Epithelial cell of umbilical artery (primary cell): ENCODE results near the gene OR9G4. TPM values are rescaled to one million over a fixed set of nuclear protein-coding genes. Genes with fewer than 3 reads are reported as not detected.

Experiments
- total RNA-seq: library from RNA; depleted of rRNA; stranded (reverse); fragments of >200 nt; gene quantifications from 2 replicates; pipeline ENCODE4 v1.2.3, GENCODE V29; 2014

Gene OR9G4
- not detected in 2 replicates for total RNA-seq

DNA sequence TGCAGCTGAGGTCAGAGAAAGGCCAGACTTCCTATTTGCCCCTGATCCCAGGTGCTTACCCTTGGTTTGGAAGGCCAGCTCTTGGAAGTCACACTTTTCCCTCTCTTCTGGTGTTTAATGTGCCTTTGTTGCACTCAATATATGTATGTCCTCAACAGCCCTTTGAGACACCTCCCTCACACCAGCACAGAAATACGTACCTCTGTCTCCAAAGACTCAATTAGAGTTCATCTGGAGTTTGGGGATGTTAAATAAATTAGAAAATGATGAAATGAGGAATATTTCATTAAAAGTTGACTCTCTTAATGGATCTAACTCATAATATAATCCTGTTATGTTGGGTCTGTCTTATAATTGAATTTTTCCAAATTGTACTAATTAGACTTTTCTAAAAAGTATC lies at the start of gene OR9G4:
TSS of gene OR9G4 (minus strand) at position 101 of the 400 bp plus-strand sequence. CDS start 4,931 bp downstream, outside the sequence.

DNA sequence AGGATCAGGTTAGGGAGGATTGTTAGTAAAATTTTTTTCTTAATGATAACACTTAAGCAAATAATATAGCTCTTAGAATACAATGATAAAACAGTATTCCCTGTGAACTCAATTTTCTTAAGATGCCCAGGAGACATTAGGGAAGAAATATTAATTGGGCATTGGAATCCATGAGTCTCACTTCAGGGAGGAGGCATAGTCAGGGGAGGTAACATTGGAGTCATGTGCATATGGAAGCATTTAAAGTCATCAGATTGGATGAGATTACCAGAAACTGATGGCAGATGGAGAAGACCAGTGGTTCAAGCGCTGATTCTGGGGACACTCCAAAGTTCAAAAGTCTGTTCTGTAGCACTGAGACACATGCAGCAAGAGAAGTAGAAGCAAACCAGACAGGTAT lies 49.7 kb downstream of the OR9G4 start, which contains the start of gene OR9G1:
TSS of gene OR9G1 (plus strand) at position 301 of the 400 bp plus-strand sequence. CDS start 1,293 bp downstream, outside the sequence.

Other genes starting within 250 kb of the OR9G4 start
- not detected in 2 replicates for gene OR5M11, start 205.4 kb downstream of the OR9G4 start, total RNA-seq
- not detected in 2 replicates for gene OR5M10, start 171.0 kb downstream of the OR9G4 start, total RNA-seq
- gene OR5M1, start 133.8 kb downstream of the OR9G4 start, total RNA-seq = not detected in 2 replicates
- gene OR5AP2, start 106.3 kb downstream of the OR9G4 start, total RNA-seq = not detected in 2 replicates
- not detected in 2 replicates for gene OR5AR1, start 85.0 kb downstream of the OR9G4 start, total RNA-seq
- gene OR9G1, start 49.6 kb downstream of the OR9G4 start, total RNA-seq = not detected in 2 replicates
- gene OR5AK2, start 240.2 kb upstream of the OR9G4 start, total RNA-seq = not detected in 2 replicates